Iris pigment epithelial cell (primary cell): Measurements from ENCODE around the gene CNTN5.
"Not testable (repeated sequence)": the region's sequence is repeated elsewhere in the genome, so short reads cannot be mapped to it uniquely, and the experiment has no call there.

Source experiments
- DNase-seq: peaks from one replicate; pipeline ENCODE4 v3.0.0-alpha.2; 2011; ENCODE audit warnings: low read depth

The CNTN5 gene

DNA sequence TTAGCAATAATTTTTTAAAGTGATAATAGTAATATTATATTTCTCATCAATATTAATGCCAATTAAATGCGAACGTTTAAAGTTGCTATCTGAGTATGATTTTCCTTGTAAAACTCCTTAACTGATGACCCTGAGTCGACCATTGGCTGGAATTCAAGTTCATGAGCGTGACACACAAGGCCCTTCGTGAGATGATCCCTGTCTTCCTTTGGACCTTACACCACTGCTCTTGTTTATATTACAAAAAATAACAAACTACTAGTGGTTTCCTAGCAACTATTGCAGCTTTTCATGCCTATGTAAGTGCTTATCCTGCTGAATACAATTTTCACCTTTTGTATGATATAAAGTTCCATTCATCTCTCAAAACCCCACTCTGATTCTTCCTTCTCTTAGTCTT lies 752.9 kb downstream of the CNTN5 start:
- DNase-seq = peak; percentile 88

- DNase-seq = peak; percentile 43
These were observed 760.3 kb downstream of the CNTN5 start for GRCh38 chr11:99781074-99781473.

- DNase-seq = no peak
These were observed 770.6 kb downstream of the CNTN5 start for GRCh38 chr11:99791354-99791753.

DNA sequence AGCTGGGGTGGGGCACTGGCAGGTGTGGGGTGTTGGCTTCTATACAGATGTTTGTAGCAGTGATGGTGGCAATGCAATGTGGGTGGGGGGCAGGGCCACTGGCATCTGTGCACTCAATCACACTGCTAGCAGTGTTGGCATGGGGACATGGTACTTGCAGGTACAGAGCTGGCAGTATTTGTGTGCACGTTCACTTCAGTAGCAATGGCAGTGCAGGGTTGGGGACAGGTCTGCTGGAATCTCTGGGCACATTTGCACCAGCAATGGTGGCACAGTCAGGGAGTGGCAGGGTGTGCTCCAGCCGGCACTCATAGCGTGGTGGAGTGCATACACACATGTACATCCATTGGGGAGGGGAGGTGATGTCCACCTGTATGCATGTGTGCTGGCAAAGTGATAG lies 775.2 kb downstream of the CNTN5 start:
- DNase-seq = no peak

DNA sequence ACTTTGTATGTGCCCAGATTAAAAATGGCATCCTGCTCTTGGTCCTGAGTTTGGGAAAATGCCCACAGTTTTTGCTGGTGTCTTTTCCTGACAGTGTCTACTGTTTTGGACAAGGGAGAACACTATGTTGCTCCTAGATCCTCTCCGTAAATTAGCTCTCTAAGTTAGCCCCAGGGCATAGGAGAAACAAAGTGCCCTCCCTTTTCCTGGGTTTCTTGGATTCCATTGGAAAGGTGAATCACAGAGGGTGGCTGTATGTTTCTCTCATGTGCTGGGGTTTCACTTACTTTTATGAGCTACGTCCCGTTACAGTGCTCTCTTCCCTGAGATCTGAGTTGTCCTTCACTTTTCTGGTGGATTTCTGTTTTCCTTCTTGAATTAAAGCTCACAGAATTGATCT lies 782.8 kb downstream of the CNTN5 start:
- DNase-seq = no peak

GRCh38 chr11:99812516-99812915 lies 791.8 kb downstream of the CNTN5 start:
- DNase-seq = no peak

- peak; percentile 35 for DNase-seq
These were observed 793.3 kb downstream of the CNTN5 start for GRCh38 chr11:99814021-99814420.

DNA sequence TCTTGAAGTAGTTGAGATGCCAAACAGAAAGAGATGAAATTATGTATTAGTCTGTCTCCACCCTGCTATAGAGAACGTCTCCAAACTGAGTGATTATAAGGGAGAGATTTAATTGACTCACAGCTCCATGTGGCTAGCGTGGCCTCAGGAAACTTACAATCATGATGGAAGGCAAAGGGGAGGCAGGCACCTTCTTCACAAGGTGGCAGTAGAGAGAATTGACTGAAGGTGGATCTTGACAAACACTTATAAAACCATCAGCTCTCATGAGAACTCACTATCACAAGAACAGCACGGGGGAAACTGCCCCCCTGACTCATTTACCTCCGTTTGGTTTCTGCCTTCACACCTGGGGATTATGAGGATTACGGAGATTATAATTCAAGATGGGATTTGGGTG lies 794.0 kb downstream of the CNTN5 start:
- DNase-seq = no peak

DNA sequence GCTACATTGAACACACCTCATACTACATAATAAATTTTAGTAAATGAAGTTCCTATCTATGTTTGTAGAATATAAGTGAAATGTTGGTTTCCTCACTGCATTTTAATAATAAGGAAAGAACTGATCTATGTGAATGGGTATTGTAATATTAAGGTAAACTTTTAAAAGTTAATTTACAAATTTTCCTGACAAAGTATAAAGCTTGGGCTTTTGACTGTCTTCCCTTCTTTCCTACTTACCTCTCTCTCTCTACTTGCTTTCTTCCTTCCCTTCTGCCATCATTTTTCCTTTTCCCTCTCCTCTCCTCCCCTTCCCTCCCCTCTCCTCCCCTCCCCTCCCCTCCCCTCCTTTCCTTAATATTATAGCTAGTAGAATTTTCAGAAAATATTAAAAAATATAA lies 798.2 kb downstream of the CNTN5 start:
- no peak for DNase-seq

GRCh38 chr11:99822846-99823565 lies 802.3 kb downstream of the CNTN5 start:
- peak; percentile 58 for DNase-seq

DNA sequence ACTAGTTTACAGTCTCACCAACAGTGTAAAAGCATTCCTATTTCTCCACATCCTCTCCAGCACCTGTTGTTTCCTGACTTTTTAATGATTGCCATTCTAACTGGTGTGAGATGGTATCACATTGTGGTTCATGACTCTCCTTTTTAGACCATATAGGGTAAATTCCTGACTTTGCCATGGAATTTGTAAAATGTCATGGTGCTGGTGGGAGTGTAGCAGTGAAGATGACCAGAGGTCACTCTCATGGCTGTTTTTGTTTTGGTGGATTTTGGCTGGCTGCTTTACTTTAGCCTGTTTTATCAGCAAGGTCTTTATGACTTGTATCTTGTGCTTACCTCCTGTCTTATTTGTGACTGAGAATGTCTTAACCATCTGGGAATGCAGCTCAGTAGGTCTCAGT lies 816.0 kb downstream of the CNTN5 start:
- DNase-seq = not testable (repeated sequence)

DNA sequence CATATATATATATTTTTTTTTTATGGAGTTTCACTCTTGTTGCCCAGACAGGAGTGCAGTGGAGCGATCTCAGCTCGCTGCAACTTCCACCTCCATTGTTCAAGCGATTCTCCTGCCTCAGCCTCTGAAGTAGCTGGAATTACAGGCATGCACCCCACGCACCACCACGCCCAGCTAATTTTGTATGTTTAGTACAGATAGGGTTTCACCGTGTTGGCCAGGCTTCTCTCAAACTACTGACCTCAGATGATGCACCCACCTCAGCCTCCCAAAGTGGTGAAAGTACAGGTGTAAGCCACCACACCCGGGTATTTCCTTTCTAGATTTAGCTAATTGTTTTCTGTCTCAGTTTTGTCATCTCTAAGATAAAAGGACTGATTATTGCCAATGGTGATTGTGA lies 821.1 kb downstream of the CNTN5 start:
- no peak for DNase-seq

GRCh38 chr11:99865951-99866350 lies 845.2 kb downstream of the CNTN5 start:
- peak; percentile 2 for DNase-seq

DNA sequence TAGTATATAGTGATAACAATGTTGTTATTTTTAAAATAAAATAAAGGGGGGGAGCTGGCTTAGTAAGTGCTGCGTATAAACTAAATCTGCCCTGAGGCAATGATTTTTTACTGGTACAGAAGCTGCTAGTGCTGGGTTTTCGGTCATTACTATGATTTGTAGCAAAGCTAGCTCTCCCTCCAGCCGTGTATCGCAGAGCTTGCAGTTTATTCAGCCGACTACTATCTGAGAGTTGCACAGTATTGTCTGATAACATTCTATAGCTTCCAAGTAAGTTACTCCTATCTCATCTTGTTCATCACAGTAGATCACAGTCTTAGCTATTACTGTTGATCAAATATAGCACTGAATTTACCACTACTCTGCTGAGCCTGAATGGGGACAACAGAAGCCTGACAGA lies 860.9 kb downstream of the CNTN5 start:
- no peak for DNase-seq

DNA sequence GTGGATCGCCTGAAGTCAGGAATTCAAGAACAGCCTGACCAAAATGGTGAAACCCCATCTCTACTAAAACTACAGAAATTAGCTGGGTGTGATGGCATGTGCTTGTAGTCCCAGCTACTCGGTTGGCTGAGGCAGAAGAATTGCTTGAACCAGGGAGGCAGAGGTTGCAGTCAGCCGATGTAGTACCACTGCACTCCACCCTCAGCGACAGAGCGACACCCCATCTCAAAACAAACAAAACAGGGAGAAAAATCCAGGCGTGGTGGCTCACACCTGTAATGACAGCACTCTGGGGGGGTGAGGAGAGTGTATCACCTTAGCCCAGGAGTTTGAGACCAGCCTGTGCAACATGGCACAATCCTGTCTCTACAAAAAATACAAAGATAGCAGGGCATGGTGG lies 864.0 kb downstream of the CNTN5 start:
- DNase-seq = no peak

- DNase-seq = no peak
These were observed 866.7 kb downstream of the CNTN5 start for GRCh38 chr11:99887481-99887880.

DNA sequence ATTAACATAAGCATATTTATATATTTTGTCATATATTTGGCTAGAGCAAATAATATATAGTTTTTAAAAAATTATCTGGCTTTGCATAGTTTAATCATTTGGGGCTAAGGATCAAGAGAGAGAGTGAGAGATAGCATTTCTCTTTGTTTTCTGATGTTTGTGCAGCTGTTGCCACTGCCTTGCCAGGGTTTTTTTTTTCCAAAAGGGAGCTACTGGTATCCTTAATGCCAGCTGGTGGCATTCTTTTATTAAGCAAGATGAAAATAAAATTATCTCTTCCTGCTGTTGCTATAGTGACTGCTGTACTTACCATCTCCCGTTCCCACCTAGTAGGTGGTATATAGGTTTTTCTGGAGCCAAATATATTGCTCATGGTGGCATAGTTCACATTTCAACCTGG lies 873.1 kb downstream of the CNTN5 start:
- no peak for DNase-seq

DNA sequence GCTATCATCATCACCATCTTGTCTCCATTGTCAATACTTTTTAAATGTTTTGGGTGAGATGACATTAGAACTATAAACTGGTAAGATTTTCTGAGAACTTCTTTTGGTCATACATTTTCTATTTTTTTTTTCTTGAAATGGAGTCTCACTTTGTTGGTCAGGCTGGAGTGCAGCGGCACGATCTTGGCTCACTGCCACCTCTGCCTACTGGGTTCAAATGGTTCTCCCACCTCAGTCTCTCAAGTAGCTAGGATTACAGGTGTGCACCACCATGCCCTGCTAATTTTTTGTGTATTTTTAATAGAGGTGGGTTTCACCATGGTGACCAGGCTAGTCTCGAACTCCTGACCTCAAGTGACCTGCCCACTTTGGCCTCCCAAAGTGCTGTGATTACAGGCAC lies 880.4 kb downstream of the CNTN5 start:
- DNase-seq = no peak

- no peak for DNase-seq
These were observed 890.4 kb downstream of the CNTN5 start for GRCh38 chr11:99911116-99911515.

GRCh38 chr11:99916078-99916477 lies 895.3 kb downstream of the CNTN5 start:
- no peak for DNase-seq

GRCh38 chr11:99918761-99919160 lies 898.0 kb downstream of the CNTN5 start:
- no peak for DNase-seq

DNA sequence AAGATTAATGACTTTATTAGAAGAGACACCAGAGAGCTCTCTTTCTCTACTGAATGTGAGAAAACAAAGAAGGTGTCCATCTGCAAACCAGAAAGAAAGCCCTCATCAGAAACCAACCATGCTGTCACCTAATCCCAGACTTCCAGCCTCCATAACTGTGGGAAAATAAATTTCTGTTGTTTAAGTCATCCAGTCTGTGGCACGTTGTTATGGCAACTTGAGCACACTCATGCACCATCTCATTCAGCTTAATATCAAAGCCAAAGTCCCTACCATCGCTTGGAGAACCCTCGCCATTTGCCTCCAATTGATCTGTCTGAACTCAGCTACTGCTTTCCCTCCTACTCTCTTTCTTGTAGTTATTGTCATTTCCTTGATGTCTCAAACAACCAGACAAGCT lies 900.2 kb downstream of the CNTN5 start:
- no peak for DNase-seq

DNA sequence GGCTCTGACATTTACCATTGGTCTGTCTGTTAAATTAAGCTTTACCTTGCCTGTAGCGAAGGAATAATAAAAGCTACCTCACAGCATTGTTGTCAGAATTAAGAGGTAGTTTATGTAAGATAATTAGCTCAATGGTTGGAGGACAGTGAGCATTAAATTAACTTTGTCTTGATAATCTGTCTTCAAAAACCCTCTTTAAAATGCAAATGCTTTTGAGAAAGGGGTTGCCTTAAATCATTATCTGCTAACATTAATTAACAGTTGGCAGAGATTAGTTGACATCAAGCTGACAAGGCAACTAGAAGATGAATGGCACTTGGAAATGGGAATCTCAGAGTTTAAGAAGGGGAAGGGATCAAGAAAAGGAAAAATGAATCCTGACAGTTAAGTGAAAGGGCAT lies 905.2 kb downstream of the CNTN5 start:
- no peak for DNase-seq

- DNase-seq = no peak
These were observed 911.9 kb downstream of the CNTN5 start for GRCh38 chr11:99932684-99933083.

- DNase-seq = peak; percentile 28
These were observed 913.3 kb downstream of the CNTN5 start for GRCh38 chr11:99934008-99934407.
